ENCODE results near the gene P2RX6. TPM values are rescaled to one million over a fixed set of nuclear protein-coding genes. Genes with fewer than 3 reads are reported as not detected.

Gene P2RX6
- polyA plus RNA-seq, 1 of the 3 experiments (the other 2 are of a cell fraction): 7.1 TPM

- DNase-seq: peak; percentile 96
- peak within 1 kb of the TSS; percentile 95 for H3K4me2 ChIP-seq
- H3K4me3 ChIP-seq (ENCODE audit: low read depth in 2 of 2, low read length in 1 of 2): peak within 1 kb of the TSS; percentile 82 to 96
- no peaks in the 10 kb centered on the region for H3K9me2 ChIP-seq
- TF ChIP-seq GABPA (IDR thresholded peaks at IDR 0.05; ENCODE audit: low read depth) (peak; percentile 83), TCF12 (IDR thresholded peaks at IDR 0.05) (no peak), SIN3A (IDR thresholded peaks at IDR 0.05; ENCODE audit: borderline replicate concordance, low read depth, low read length) (0 out of 2 replicates have a peak, but pooled peaks have one; percentile 32), ELF1 (IDR thresholded peaks at IDR 0.05) (peak; percentile 37; the same call in 1 of the 2 replicates), MAX (IDR thresholded peaks at IDR 0.05; ENCODE audit: low read depth) (peak; percentile 84), USF1 (IDR thresholded peaks at IDR 0.05; ENCODE audit: borderline replicate concordance, low read depth) (peak; percentile 53; the same call in 1 of the 2 replicates), YY1 (IDR thresholded peaks at IDR 0.05; ENCODE audit: low read depth) (peak; percentile 84), POLR2AphosphoS5 (IDR thresholded peaks at IDR 0.05; ENCODE audit: low read depth, low read length) (peak; percentile 90), CHD2 (IDR thresholded peaks at IDR 0.05; ENCODE audit: low read length, partially characterized antibody) (peak; percentile 98), TAF1 (IDR thresholded peaks at IDR 0.05; ENCODE audit: borderline replicate concordance, low read depth, low read length) (peak; percentile 94), FOXM1 (IDR thresholded peaks at IDR 0.05; ENCODE audit: low read depth) (no peak), FOSL2 (IDR thresholded peaks at IDR 0.05; ENCODE audit: borderline replicate concordance, low read depth) (no peak), MXI1 (IDR thresholded peaks at IDR 0.05; ENCODE audit: low read depth, low read length) (peak; percentile 92), TEAD4 (IDR thresholded peaks at IDR 0.05; ENCODE audit: borderline replicate concordance, insufficient read depth) (no peak), REST (IDR thresholded peaks at IDR 0.05; ENCODE audit: low read depth, low read length) (no peak), PBX3 (IDR thresholded peaks at IDR 0.05) (0 out of 2 replicates have a peak, but pooled peaks have one; percentile 9), NRF1 (IDR thresholded peaks at IDR 0.05; ENCODE audit: low read depth, low read length) (peak; percentile 99), ZBTB33 (IDR thresholded peaks at IDR 0.05; ENCODE audit: borderline replicate concordance, low read depth) (peak; percentile 98), GATA2 (CRISPR knock-in tag; IDR thresholded peaks at IDR 0.05) (no peak)
- peak within 1 kb of the TSS; percentile 60 for H2AFZ ChIP-seq (ENCODE audit: low read depth)
- H3K36me3 ChIP-seq (replicated peaks in 1 of 2; ENCODE audit: control insufficient read depth in 1 of 2, insufficient read depth in 2 of 2, low read length in 1 of 2): peaks cover 7 to 26% of the 10 kb centered on the region in 2 experiments
- H3K79me2 ChIP-seq (ENCODE audit: insufficient read depth): peaks cover 37% of the 10 kb centered on the region
- H3K9ac ChIP-seq: peak within 1 kb of the TSS; percentile 98
- H3K27me3 ChIP-seq (ENCODE audit: insufficient read depth): no peaks in the 10 kb centered on the region
- 0 out of 2 replicates have a peak, but pooled peaks cover 5% of the 10 kb centered on the region for H4K20me1 ChIP-seq (ENCODE audit: insufficient read depth)
- ChIA-PET POLR2A (interaction anchor here (0.6 to 3.3 kb wide), 9 partner anchors 11 to 116 kb away, joined by 3 to 34 read pairs (median 5); partner anchors contain the start of genes CRKL, LRRC74B, LZTR1 and P2RX6), CTCF (interaction anchor here (1.2 to 2.6 kb wide), 6 partner anchors 11 to 117 kb away, joined by 3 to 13 read pairs (median 9); partner anchors contain the start of gene LRRC74B)
- H3F3A ChIP-seq (replicated peaks; ENCODE audit: insufficient read depth): peaks cover 16% of the 10 kb centered on the region
- 3% methylated on average over 25 of the region's 83 CpGs for WGBS (ENCODE audit: low lambda C conversion rate)
- no peaks in the 10 kb centered on the region for H3K9me3 ChIP-seq
- H3K4me1 ChIP-seq (ENCODE audit: control insufficient read depth in 1 of 2, insufficient read depth in 2 of 2, low read depth in 1 of 2, low read length in 1 of 2): peaks cover 12 to 37% of the 10 kb centered on the region in 2 experiments; a peak in 3 of 4 replicates
- H3K27ac ChIP-seq (ENCODE audit: low read depth in 2 of 2, low read length in 1 of 2): peak within 1 kb of the TSS; percentile 96 to 97
Measured at GRCh38 chr22:21001601-21002325, 13.2 kb upstream of the P2RX6 start, which contains the start of gene THAP7. Gene THAP7 (minus strand): TSS chr22:21002118. CDS start chr22:21001911, 207 bp downstream.

Measured in SK-N-SH (cell line).